Transverse colon (tissue), 4 donors: ENCODE data around the gene MBOAT1. TPM values are rescaled to one million over a fixed set of nuclear protein-coding genes. Genes with fewer than 3 reads are reported as not detected.

Source experiments
- DNase-seq: peaks from one replicate; pipeline ENCODE4 v3.0.0-alpha.2; 2019
- H3K27ac ChIP-seq, 4 donors: fragments of 200-600 bp; sonication (generic); 2 replicates each; pipeline ENCODE4 v1.5.1; 2016 to 2018; ENCODE audit warnings: inconsistent platforms in 4 of 4
- H3K27me3 ChIP-seq: fragments of 200-600 bp; sonication (generic); 2 replicates; pipeline ENCODE4 v1.5.1; 2017; ENCODE audit warnings: inconsistent platforms
- H3K36me3 ChIP-seq, 4 donors: fragments of 200-600 bp; sonication (generic); 2 replicates each; pipeline ENCODE4 v1.5.1; 2017 to 2019; ENCODE audit warnings: inconsistent platforms in 4 of 4
- H3K4me1 ChIP-seq, 4 donors: fragments of 200-600 bp; sonication (generic); 2 replicates each; pipeline ENCODE4 v1.5.1; 2017 to 2020; ENCODE audit warnings: inconsistent platforms in 4 of 4
- H3K4me3 ChIP-seq, 4 donors: fragments of 200-600 bp; sonication (generic); 1 replicate in 1 of 4; 2 replicates in 3 of 4; pipeline versions ENCODE4 v1.5.1 to v1.6.1; 2017 to 2019; ENCODE audit warnings: inconsistent platforms in 4 of 4
- H3K9me3 ChIP-seq, 2 donors: fragments of 200-600 bp; sonication (generic); 2 replicates each; pipeline ENCODE4 v1.5.1; 2017 to 2019; ENCODE audit warnings: inconsistent platforms in 2 of 2
- EP300 ChIP-seq: sonication (generic); formaldehyde crosslinking; IDR thresholded peaks from one replicate; pipeline ENCODE4 v1.6.1; 2017; ENCODE audit warnings: antibody characterized with exemption, low read depth
- POLR2A ChIP-seq: fragments of 450-650 bp; IDR thresholded peaks from one replicate; pipeline ENCODE4 v1.6.1; 2016; ENCODE audit warnings: antibody characterized with exemption, mild to moderate bottlenecking, moderate library complexity
- POLR2AphosphoS5 ChIP-seq, 3 donors: sonication (generic); formaldehyde crosslinking; IDR thresholded peaks; one replicate each; pipeline ENCODE4 v1.6.1; 2016; ENCODE audit warnings: antibody characterized with exemption in 3 of 3
- WGBS, 2 donors: methylation state at CpG; one replicate each; pipeline ENCODE4 v1.1.5; 2018; ENCODE audit warnings: low coverage in 1 of 2; 5-methylcytosine and 5-hydroxymethylcytosine counted together
- in situ Hi-C, 4 donors: fragments of 200-750 bp; cut with MboI; loops; one replicate each; pipeline versions ENCODE4 v1.15.0 to v1.15.1; 2017; ENCODE audit warnings: low sequenced_read_pairs in 3 of 4, low pct_ligation_motif_present in 1 of 4, low pct_unique_long_range_greater_than_20kb in 1 of 4
- intact Hi-C: fragments of 100-400 bp; cut with DNase I; formaldehyde crosslinking; loops from one replicate; pipeline ENCODE4 v1.15.1; 2023; ENCODE audit warnings: low total_unique reads
- total RNA-seq, 4 donors: library from RNA; depleted of rRNA; stranded (reverse); fragments of >200 nt; gene quantifications; one replicate each; pipeline ENCODE4 v1.1.0, GENCODE V29; 2016
- TF ChIP-seq, protein P1 (sequence below), 5 experiments: fragments of 200-600 bp in 3 of 5; fragments of 450-650 bp in 2 of 5; sonication (generic) in 3 of 5; IDR thresholded peaks; 1 replicate in 2 of 5; 2 replicates in 3 of 5; pipeline ENCODE4 v1.5.1; 2016 to 2017; ENCODE audit warnings: antibody characterized with exemption in 5 of 5, inconsistent platforms in 3 of 5, mild to moderate bottlenecking in 2 of 5, moderate library complexity in 1 of 5

The MBOAT1 gene
- total RNA-seq, 4 donors from 2014 or later, result 10.3 to 85.3 (median 66.5) TPM

DNA sequence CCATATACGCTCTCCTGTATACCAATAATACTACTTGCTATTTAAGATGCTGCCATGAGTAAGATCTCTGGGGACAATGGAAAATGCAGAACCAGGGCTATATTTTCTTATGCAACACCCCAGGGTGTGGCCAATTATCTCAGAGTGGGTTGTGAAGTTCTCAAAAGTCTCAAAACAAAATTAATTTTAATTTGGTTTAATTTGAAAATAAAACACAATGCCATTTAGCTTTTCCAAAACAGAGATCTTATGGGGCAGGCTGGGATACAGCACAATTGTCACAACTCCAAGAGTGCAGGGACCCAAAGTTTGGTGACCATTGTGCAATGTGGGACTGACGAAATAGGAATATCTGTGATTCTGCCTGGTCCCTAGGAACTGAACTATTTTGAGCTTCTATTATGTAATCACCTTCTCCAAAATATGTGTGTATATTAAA is 43.1 kb downstream of the MBOAT1 start:
- intact Hi-C loops (no loop called here), in situ Hi-C loops (no loop called here)
- Histone ChIP-seq H3K27ac (peak overlapping the region in 1 of 4 donors; percentile 1), H3K27me3 (no peaks in the 10 kb centered on the region), H3K4me1 (peaks cover 2 to 12% (median 4%) of the 10 kb centered on the region in 4 donors), H3K36me3 (peaks cover 0 to 4% (median 0%) of the 10 kb centered on the region in 4 donors), H3K4me3 (no peak overlapping the region), H3K9me3 (no peaks in the 10 kb centered on the region)
- 64 to 83% methylated on average over 2 of the region's 2 CpGs for WGBS, 2 donors
- TF ChIP-seq EP300, result no peak
- TF ChIP-seq, protein P1, sequence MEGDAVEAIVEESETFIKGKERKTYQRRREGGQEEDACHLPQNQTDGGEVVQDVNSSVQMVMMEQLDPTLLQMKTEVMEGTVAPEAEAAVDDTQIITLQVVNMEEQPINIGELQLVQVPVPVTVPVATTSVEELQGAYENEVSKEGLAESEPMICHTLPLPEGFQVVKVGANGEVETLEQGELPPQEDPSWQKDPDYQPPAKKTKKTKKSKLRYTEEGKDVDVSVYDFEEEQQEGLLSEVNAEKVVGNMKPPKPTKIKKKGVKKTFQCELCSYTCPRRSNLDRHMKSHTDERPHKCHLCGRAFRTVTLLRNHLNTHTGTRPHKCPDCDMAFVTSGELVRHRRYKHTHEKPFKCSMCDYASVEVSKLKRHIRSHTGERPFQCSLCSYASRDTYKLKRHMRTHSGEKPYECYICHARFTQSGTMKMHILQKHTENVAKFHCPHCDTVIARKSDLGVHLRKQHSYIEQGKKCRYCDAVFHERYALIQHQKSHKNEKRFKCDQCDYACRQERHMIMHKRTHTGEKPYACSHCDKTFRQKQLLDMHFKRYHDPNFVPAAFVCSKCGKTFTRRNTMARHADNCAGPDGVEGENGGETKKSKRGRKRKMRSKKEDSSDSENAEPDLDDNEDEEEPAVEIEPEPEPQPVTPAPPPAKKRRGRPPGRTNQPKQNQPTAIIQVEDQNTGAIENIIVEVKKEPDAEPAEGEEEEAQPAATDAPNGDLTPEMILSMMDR (IDR thresholded peaks at IDR 0.05), result no peak
- no peak for TF ChIP-seq POLR2A
- no peak for TF ChIP-seq POLR2AphosphoS5 (IDR thresholded peaks at IDR 0.05)
- no peak for DNase-seq

DNA sequence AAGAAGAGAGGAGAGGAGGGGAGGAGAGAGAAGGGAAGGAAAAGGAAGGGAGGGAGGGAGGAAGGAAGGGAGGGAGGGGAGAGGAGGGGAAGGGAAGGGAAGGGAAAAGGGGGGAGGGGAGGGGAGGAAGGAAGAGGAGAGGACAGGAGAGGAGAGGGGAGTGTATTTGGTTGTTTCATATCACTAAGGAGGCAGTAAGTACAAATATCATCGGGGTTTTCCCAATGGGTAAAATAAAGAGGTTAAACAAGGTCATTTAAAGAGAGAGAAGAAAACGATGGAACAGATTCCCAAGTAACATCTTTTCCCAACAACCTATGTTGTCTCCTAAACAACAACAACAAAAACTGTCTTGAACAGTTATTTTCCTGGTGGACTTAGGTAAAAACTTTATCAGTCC is 43.6 kb downstream of the MBOAT1 start:
- DNase-seq, result no peak
- H3K9me3 ChIP-seq, result no peaks in the 10 kb centered on the region
- H3K4me1 ChIP-seq, result peaks cover 2 to 11% (median 4%) of the 10 kb centered on the region in 4 donors
- intact Hi-C loops (no loop called here), in situ Hi-C loops (no loop called here)
- H3K36me3 ChIP-seq, result peaks cover 0 to 4% (median 0%) of the 10 kb centered on the region in 4 donors
- TF ChIP-seq EP300 (no peak), POLR2AphosphoS5 (IDR thresholded peaks at IDR 0.05) (no peak), POLR2A (no peak)
- TF ChIP-seq, protein P1 (IDR thresholded peaks at IDR 0.05), result no peak
- H3K27me3 ChIP-seq, result no peaks in the 10 kb centered on the region
- 65 to 100% methylated on average over 1 to 2 of the region's 2 CpGs for WGBS, 2 donors
- peak overlapping the region in 1 of 4 donors; percentile 1 for H3K27ac ChIP-seq
- no peak overlapping the region for H3K4me3 ChIP-seq

DNA sequence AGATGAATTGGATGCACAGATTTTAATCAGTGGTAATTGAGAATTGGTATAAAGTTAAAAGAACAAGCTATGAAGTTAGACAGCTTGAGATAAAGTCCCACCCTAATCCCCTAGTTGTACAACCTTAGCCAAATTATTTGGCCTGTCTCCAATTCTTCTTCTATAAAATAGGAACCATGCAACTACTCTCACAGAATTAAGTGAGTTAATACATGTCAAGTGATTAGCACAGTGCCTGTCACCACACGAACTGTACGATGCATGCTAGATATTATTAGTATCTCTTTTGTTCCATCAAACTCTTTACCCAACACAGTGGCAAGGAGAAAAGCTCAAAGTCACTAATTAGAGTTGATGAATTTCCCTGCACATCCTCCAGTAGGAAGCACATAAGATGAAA is 44.7 kb downstream of the MBOAT1 start:
- TF ChIP-seq POLR2A, result no peak
- TF ChIP-seq POLR2AphosphoS5 (IDR thresholded peaks at IDR 0.05), result no peak
- TF ChIP-seq, protein P1 (IDR thresholded peaks at IDR 0.05), result no peak
- TF ChIP-seq EP300, result no peak
- Histone ChIP-seq H3K4me1 (peaks cover 2 to 5% (median 4%) of the 10 kb centered on the region in 4 donors), H3K36me3 (peaks cover 0 to 4% (median 0%) of the 10 kb centered on the region in 4 donors), H3K9me3 (no peaks in the 10 kb centered on the region), H3K27ac (no peak overlapping the region), H3K27me3 (no peaks in the 10 kb centered on the region), H3K4me3 (no peak overlapping the region)
- 95% methylated on average over 2 of the region's 2 CpGs; no CpG with 5 or more reads in 1 of the 2 donors for WGBS, 2 donors
- no peak for DNase-seq
- intact Hi-C loops, result no loop called here
- in situ Hi-C loops, result no loop called here

DNA sequence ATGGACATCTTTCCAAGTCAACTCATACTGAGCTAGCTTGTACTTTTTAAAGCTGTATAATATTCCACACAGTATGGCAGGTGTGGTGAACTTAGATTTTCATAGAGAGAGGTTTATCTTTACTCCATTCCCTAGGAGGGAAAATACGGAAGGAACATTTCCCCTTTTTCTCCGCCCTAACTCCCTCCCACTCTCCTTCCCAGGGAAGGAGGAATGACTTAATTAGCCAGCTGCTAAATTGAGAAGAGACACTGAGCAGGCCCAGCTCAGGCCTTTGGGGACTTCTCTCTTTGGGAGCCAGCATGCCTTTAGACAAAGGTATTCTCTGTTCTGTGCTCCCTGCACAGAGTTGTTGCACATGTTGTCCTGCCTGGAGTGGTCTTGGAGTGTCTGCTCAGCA is 46.1 kb downstream of the MBOAT1 start:
- Histone ChIP-seq H3K36me3 (peaks cover 0 to 4% (median 0%) of the 10 kb centered on the region in 4 donors), H3K27me3 (no peaks in the 10 kb centered on the region), H3K4me1 (peaks cover 2 to 5% (median 4%) of the 10 kb centered on the region in 4 donors), H3K9me3 (no peaks in the 10 kb centered on the region), H3K27ac (no peak overlapping the region), H3K4me3 (no peak overlapping the region)
- in situ Hi-C loops (no loop called here), intact Hi-C loops (no loop called here)
- DNase-seq, result no peak
- TF ChIP-seq POLR2A (no peak), POLR2AphosphoS5 (IDR thresholded peaks at IDR 0.05) (no peak), EP300 (no peak)
- TF ChIP-seq, protein P1 (IDR thresholded peaks at IDR 0.05), result no peak
- WGBS, 2 donors, result 83 to 94% methylated on average over 1 to 2 of the region's 2 CpGs
